Fibroblast of villous mesenchyme (primary cell): ENCODE measurements around the gene ZC3H11A. TPM values are rescaled to one million over a fixed set of nuclear protein-coding genes. Genes with fewer than 3 reads are reported as not detected.
A peak's percentile ranks its signal among the peaks of the same experiment; 100 is the strongest.

Experiments used
- DNase-seq: peaks from one replicate; pipeline ENCODE4 v3.0.0-alpha.2; 2010; ENCODE audit warnings: low read depth
- H3K4me3 ChIP-seq: 2 replicates; pipeline ENCODE4 v1.5.1; 2011; ENCODE audit warnings: low read depth, mild to moderate bottlenecking, low read length
- CTCF ChIP-seq: IDR thresholded peaks from 2 replicates; pipeline ENCODE4 v1.5.1; 2012; ENCODE audit warnings: low read depth, mild to moderate bottlenecking, low read length; ENCODE audit not compliant: insufficient read depth
- small RNA-seq: library from RNA; depleted of rRNA; stranded (forward); fragments of <200 nt; gene quantifications from one replicate; pipeline ENCODE3, GENCODE V24; 2012
- total RNA-seq: library from RNA; depleted of rRNA; stranded (reverse); fragments of >200 nt; gene quantifications from 2 replicates; pipeline ENCODE4 v1.2.3, GENCODE V29; 2012

ZC3H11A gene
- total RNA-seq, 1 donor = 128 TPM

- no peak overlapping the region for H3K4me3 ChIP-seq
- no peak for DNase-seq
- TF ChIP-seq CTCF = no peak
Measured at GRCh38 chr1:203843435-203843834, 48.0 kb downstream of the ZC3H11A start.

Small RNA genes lying within 50 kb of the gene (small RNA-seq; reads per million reads assigned to genes)
- gene ZC3H11A = 3.0 reads per million, percentile 68 among the genes with 10 or more reads in this experiment

Other genes starting within 250 kb of the ZC3H11A start
- gene ATP2B4, start 168.8 kb upstream of the ZC3H11A start, total RNA-seq = 135 and 214 TPM in 2 replicates
- under 0.01 TPM in 1 of 2 replicates, not detected in the other for gene LAX1, start 30.4 kb upstream of the ZC3H11A start, total RNA-seq
- gene ZBED6, start within 50 bp of the ZC3H11A start, total RNA-seq = 38.7 and 40.2 TPM in 2 replicates
- 38.7 and 53.1 TPM in 2 replicates for gene SNRPE, start 66.0 kb downstream of the ZC3H11A start, total RNA-seq